WTC11 (cell line): Measurements from ENCODE around the gene GPRC5B. TPM values are rescaled to one million over a fixed set of nuclear protein-coding genes. Genes with fewer than 3 reads are reported as not detected.

Experiments
- ATAC-seq: fragments of 200-7000 bp; cut with Tn5 transposase; 2 replicates; pipeline ENCODE4 v1.10.0; 2021; ENCODE audit warnings: mild to moderate bottlenecking, moderate library complexity
- CTCF ChIA-PET: fragments of 300-600 bp; sonication (Branson Sonifier 250); formaldehyde crosslinking; loops from one replicate; lab custom pipeline; 2021; ENCODE audit warnings: antibody characterized with exemption; lab: Charles Lee
- POLR2A ChIA-PET: fragments of 350-600 bp; sonication (Branson Sonifier 250); formaldehyde crosslinking; loops from one replicate; lab custom pipeline; 2021; ENCODE audit warnings: antibody characterized with exemption; lab: Charles Lee
- DNase-seq: peaks from one replicate; pipeline ENCODE4 v3.0.0; 2021; ENCODE audit warnings: low spot score
- H3K27ac Mint-ChIP-seq: 2 replicates; pipeline ENCODE4 v1.8.0; 2021; ENCODE audit warnings: mixed read lengths
- H3K27me3 Mint-ChIP-seq: 2 replicates; pipeline ENCODE4 v1.8.0; 2021; ENCODE audit warnings: low read depth, mild to moderate bottlenecking, moderate library complexity, mixed read lengths
- H3K36me3 Mint-ChIP-seq: 2 replicates; pipeline ENCODE4 v1.8.0; 2021; ENCODE audit warnings: mixed read lengths
- H3K4me1 Mint-ChIP-seq: 2 replicates; pipeline ENCODE4 v1.8.0; 2022; ENCODE audit warnings: mixed read lengths
- H3K4me3 Mint-ChIP-seq: 2 replicates; pipeline ENCODE4 v1.8.0; 2021; ENCODE audit warnings: mild to moderate bottlenecking, moderate library complexity, mixed read lengths
- H3K9me3 Mint-ChIP-seq: 2 replicates; pipeline ENCODE4 v1.8.0; 2021; ENCODE audit warnings: mixed read lengths
- E2F1 ChIP-seq: sonication (generic); formaldehyde crosslinking; IDR thresholded peaks from 2 replicates; pipeline ENCODE4 v1.8.0; 2022; ENCODE audit warnings: mild to moderate bottlenecking, missing genetic modification reagents
- ELF4 ChIP-seq: sonication (generic); formaldehyde crosslinking; IDR thresholded peaks from 2 replicates; pipeline ENCODE4 v1.8.1; 2022; ENCODE audit warnings: low read depth, mild to moderate bottlenecking, moderate library complexity, missing genetic modification reagents
- ERG ChIP-seq: fragments of 250-450 bp; sonication (Bioruptor Pico); IDR thresholded peaks from 2 replicates; pipeline ENCODE4 v1.8.0; 2021; ENCODE audit warnings: mild to moderate bottlenecking
- ETV6 ChIP-seq: sonication (generic); formaldehyde crosslinking; IDR thresholded peaks from 2 replicates; pipeline ENCODE4 v1.8.1; 2022; ENCODE audit warnings: mild to moderate bottlenecking, missing genetic modification reagents
- FOXK1 ChIP-seq: sonication (generic); formaldehyde crosslinking; IDR thresholded peaks from 2 replicates; pipeline ENCODE4 v1.8.0; 2022; ENCODE audit warnings: mild to moderate bottlenecking, moderate library complexity, missing genetic modification reagents
- FOXP4 ChIP-seq: sonication (generic); formaldehyde crosslinking; IDR thresholded peaks from 2 replicates; pipeline ENCODE4 v1.8.0; 2022; ENCODE audit warnings: mild to moderate bottlenecking, missing genetic modification reagents
- MAX ChIP-seq: sonication (generic); formaldehyde crosslinking; IDR thresholded peaks from 2 replicates; pipeline ENCODE4 v1.8.0; 2022; ENCODE audit warnings: mild to moderate bottlenecking, missing genetic modification reagents
- NFATC4 ChIP-seq: fragments of 250-450 bp; sonication (Bioruptor Pico); IDR thresholded peaks from 2 replicates; pipeline ENCODE4 v1.9.0; 2021; ENCODE audit warnings: mild to moderate bottlenecking
- SMAD3 ChIP-seq: sonication (generic); formaldehyde crosslinking; IDR thresholded peaks from 2 replicates; pipeline ENCODE4 v1.8.0; 2022; ENCODE audit warnings: missing genetic modification reagents, mild to moderate bottlenecking, borderline replicate concordance
- STAT6 ChIP-seq: sonication (generic); formaldehyde crosslinking; conservative IDR thresholded peaks from 2 replicates; pipeline ENCODE4 v1.8.1; 2023; ENCODE audit warnings: mild to moderate bottlenecking, low read depth, missing genetic modification reagents, moderate library complexity
- TP53 ChIP-seq: sonication (generic); formaldehyde crosslinking; IDR thresholded peaks from 2 replicates; pipeline ENCODE4 v1.8.1; 2023; ENCODE audit warnings: mild to moderate bottlenecking, missing genetic modification reagents
- USF1 ChIP-seq: sonication (generic); formaldehyde crosslinking; IDR thresholded peaks from 2 replicates; pipeline ENCODE4 v1.8.0; 2022; ENCODE audit warnings: mild to moderate bottlenecking, missing genetic modification reagents
- USF2 ChIP-seq: sonication (generic); formaldehyde crosslinking; IDR thresholded peaks from 2 replicates; pipeline ENCODE4 v1.8.1; 2023; ENCODE audit warnings: mild to moderate bottlenecking, missing genetic modification reagents, moderate library complexity
- ZNF232 ChIP-seq: sonication (generic); formaldehyde crosslinking; IDR thresholded peaks from 2 replicates; pipeline ENCODE4 v1.8.0; 2022; ENCODE audit warnings: mild to moderate bottlenecking, missing genetic modification reagents
- ZNF423 ChIP-seq: fragments of 250-450 bp; sonication (Bioruptor Pico); IDR thresholded peaks from 2 replicates; pipeline ENCODE4 v2.1.2; 2022; ENCODE audit warnings: mild to moderate bottlenecking, moderate library complexity
- ZNF532 ChIP-seq: fragments of 250-450 bp; sonication (Bioruptor Pico); IDR thresholded peaks from 2 replicates; pipeline ENCODE4 v1.9.0; 2021; ENCODE audit warnings: mild to moderate bottlenecking, borderline replicate concordance
- ZSCAN18 ChIP-seq: fragments of 250-450 bp; sonication (Bioruptor Pico); IDR thresholded peaks from 2 replicates; pipeline ENCODE4 v2.1.2; 2022; ENCODE audit warnings: mild to moderate bottlenecking, moderate library complexity
- total RNA-seq: library from RNA; stranded (reverse); gene quantifications from 3 replicates; pipeline ENCODE4 v1.2.3, GENCODE V29; 2021

The GPRC5B gene
- total RNA-seq, 1 experiment from 2014 or later: 104 TPM

GRCh38 chr16:19881028-19881427 lies 3.6 kb downstream of the GPRC5B start:
- CTCF ChIA-PET: interaction anchor here (1.4 to 2.0 kb wide), 4 partner anchors 169 to 326 kb away, joined by 3 to 7 read pairs (median 5); partner anchors contain the start of gene VPS35L
- no peak for ATAC-seq
- H3K4me1 Mint-ChIP-seq: peaks cover 70% of the 10 kb centered on the region
- no peak for TF ChIP-seq ERG (CRISPR knock-in tag)
- TF ChIP-seq, all 79 proteins: peak for 0
- POLR2A ChIA-PET: no interaction called here
- peak overlapping the region; percentile 87 for H3K27ac Mint-ChIP-seq
- peak overlapping the region; percentile 12 for H3K4me3 Mint-ChIP-seq
- peaks cover 27% of the 10 kb centered on the region for H3K36me3 Mint-ChIP-seq
- no peak for DNase-seq
- peaks cover 11% of the 10 kb centered on the region for H3K27me3 Mint-ChIP-seq
- H3K9me3 Mint-ChIP-seq: no peaks in the 10 kb centered on the region

GRCh38 chr16:19879241-19879792 lies 5.3 kb downstream of the GPRC5B start:
- peak overlapping the region; percentile 99 for H3K27ac Mint-ChIP-seq
- peak; percentile 27; the same call in 1 of the 2 replicates for TF ChIP-seq USF2
- no peak for TF ChIP-seq ELF4
- peak; percentile 64; the same call in 1 of the 2 replicates for TF ChIP-seq FOXK1 (CRISPR knock-in tag)
- TF ChIP-seq ZNF232 (CRISPR knock-in tag): no peak
- TF ChIP-seq USF1 (CRISPR knock-in tag): peak; percentile 63; the same call in 1 of the 2 replicates
- TF ChIP-seq FOXP4 (CRISPR knock-in tag): peak; percentile 17; the same call in 1 of the 2 replicates
- TF ChIP-seq TP53 (CRISPR knock-in tag): no peak
- TF ChIP-seq ETV6: 0 out of 2 replicates have a peak, but pooled peaks have one; percentile 50
- no peak for TF ChIP-seq SMAD3 (CRISPR knock-in tag)
- TF ChIP-seq NFATC4 (CRISPR knock-in tag): no peak
- peak; percentile 90 for TF ChIP-seq ZNF423 (CRISPR knock-in tag)
- no peak for TF ChIP-seq ZNF532
- no peak for TF ChIP-seq STAT6 (CRISPR knock-in tag)
- TF ChIP-seq ZSCAN18 (CRISPR knock-in tag): no peak
- peak; percentile 81 for TF ChIP-seq MAX (CRISPR knock-in tag)
- TF ChIP-seq E2F1 (CRISPR knock-in tag): no peak

More at GRCh38 chr16:19879241-19879792, 5.3 kb downstream of the GPRC5B start:
- peak; percentile 46 for ATAC-seq
- peak; percentile 64 for DNase-seq
- Mint-ChIP-seq H3K27me3 (no peaks in the 10 kb centered on the region), H3K9me3 (no peaks in the 10 kb centered on the region), H3K4me1 (peaks cover 75% of the 10 kb centered on the region), H3K36me3 (peaks cover 33% of the 10 kb centered on the region), H3K4me3 (peak overlapping the region; percentile 20; the same call in 1 of the 2 replicates)
- ChIA-PET POLR2A (interaction anchor here (0.5 kb wide), 1 partner anchor 165 kb away, joined by 3 read pairs; no protein-coding TSS in a partner anchor), CTCF (interaction anchor here (0.6 to 2.0 kb wide), 5 partner anchors 28 to 324 kb away, joined by 3 to 5 read pairs (median 3); partner anchors contain the start of gene VPS35L)
